ENCODE measurements around the gene COL26A1.

Gene COL26A1

GRCh38 chr7:101511965-101512364, 149.3 kb downstream of the COL26A1 start:
- Histone ChIP-seq H3K36me3 (no peaks in the 10 kb centered on the region), H3K27me3 (peaks cover 0 to 68% of the 10 kb centered on the region in 2 donors), H3K4me1 (no peaks in the 10 kb centered on the region), H3K9me3 (no peaks in the 10 kb centered on the region), H3K4me3 (no peak overlapping the region), H3K27ac (no peak overlapping the region)
- intact Hi-C loops (cut with DNase I; ENCODE audit: low total_unique reads): no loop called here
- no peak for TF ChIP-seq CTCF (IDR thresholded peaks at IDR 0.05)
- no peak for DNase-seq

- no peak for DNase-seq
- intact Hi-C loops (cut with DNase I; ENCODE audit: low total_unique reads): no loop called here
- Histone ChIP-seq H3K4me3 (no peak overlapping the region), H3K27ac (no peak overlapping the region), H3K36me3 (no peaks in the 10 kb centered on the region), H3K27me3 (peaks cover 0 to 26% of the 10 kb centered on the region in 2 donors), H3K4me1 (peaks cover 0 to 5% (median 0%) of the 10 kb centered on the region in 4 donors), H3K9me3 (no peaks in the 10 kb centered on the region)
- TF ChIP-seq CTCF (IDR thresholded peaks at IDR 0.05): no peak
Observed at GRCh38 chr7:101516851-101517250, 154.2 kb downstream of the COL26A1 start.

- no peak for DNase-seq
- intact Hi-C loops (cut with DNase I; ENCODE audit: low total_unique reads): no loop called here
- no peaks in the 10 kb centered on the region for H3K9me3 ChIP-seq
- peaks cover 0 to 5% (median 0%) of the 10 kb centered on the region in 4 donors for H3K4me1 ChIP-seq
- H3K27me3 ChIP-seq: peaks cover 0 to 23% of the 10 kb centered on the region in 2 donors
- H3K27ac ChIP-seq: no peak overlapping the region
- no peak overlapping the region for H3K4me3 ChIP-seq
- no peaks in the 10 kb centered on the region for H3K36me3 ChIP-seq
- TF ChIP-seq CTCF (IDR thresholded peaks at IDR 0.05): no peak
Observed at GRCh38 chr7:101517304-101517703, 154.6 kb downstream of the COL26A1 start.

- intact Hi-C loops (cut with DNase I; ENCODE audit: low total_unique reads): no loop called here
- Histone ChIP-seq H3K36me3 (no peaks in the 10 kb centered on the region), H3K27me3 (peaks cover 0 to 20% of the 10 kb centered on the region in 2 donors), H3K27ac (no peak overlapping the region), H3K4me3 (no peak overlapping the region), H3K4me1 (peaks cover 0 to 5% (median 0%) of the 10 kb centered on the region in 4 donors), H3K9me3 (no peaks in the 10 kb centered on the region)
- no peak for DNase-seq
- no peak for TF ChIP-seq CTCF (IDR thresholded peaks at IDR 0.05)
Observed at GRCh38 chr7:101518336-101518735, 155.7 kb downstream of the COL26A1 start.

- Histone ChIP-seq H3K9me3 (peaks cover 0 to 6% (median 6%) of the 10 kb centered on the region in 3 donors), H3K36me3 (no peaks in the 10 kb centered on the region), H3K27ac (no peak overlapping the region), H3K4me3 (no peak overlapping the region), H3K27me3 (peaks cover 0 to 10% of the 10 kb centered on the region in 2 donors), H3K4me1 (peaks cover 0 to 5% (median 0%) of the 10 kb centered on the region in 4 donors)
- no peak for TF ChIP-seq CTCF (IDR thresholded peaks at IDR 0.05)
- no peak for DNase-seq
- intact Hi-C loops (cut with DNase I; ENCODE audit: low total_unique reads): no loop called here
Observed at GRCh38 chr7:101519324-101520023, 156.8 kb downstream of the COL26A1 start.
